OCI-M1 (cell line): ENCODE measurements around the gene GLCE.
"Not testable (repeated sequence)": the region's sequence is repeated elsewhere in the genome, so short reads cannot be mapped to it uniquely, and the experiment has no call there.

Source experiments
- DNase-seq: peaks from one replicate; lab custom pipeline; 2025; lab: John Stamatoyannopoulos, UW

Gene GLCE

DNA sequence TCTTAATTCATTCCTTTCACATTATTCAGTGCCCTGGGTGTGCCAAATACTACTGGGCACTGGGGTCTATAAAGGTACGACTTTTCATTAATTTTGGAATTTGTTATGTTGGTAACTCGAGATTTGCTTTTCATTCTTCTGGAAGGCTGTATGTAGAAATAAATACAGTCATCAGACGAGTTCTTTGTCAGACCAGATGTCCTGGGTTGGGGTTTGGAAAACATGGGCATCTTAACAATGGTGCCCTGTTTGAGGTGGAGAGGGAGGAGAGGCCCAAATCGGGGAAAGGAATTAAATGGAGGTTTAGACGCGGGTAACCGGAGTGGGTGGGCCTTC lies 662 bp upstream of the GLCE start:
- DNase-seq: no peak

DNA sequence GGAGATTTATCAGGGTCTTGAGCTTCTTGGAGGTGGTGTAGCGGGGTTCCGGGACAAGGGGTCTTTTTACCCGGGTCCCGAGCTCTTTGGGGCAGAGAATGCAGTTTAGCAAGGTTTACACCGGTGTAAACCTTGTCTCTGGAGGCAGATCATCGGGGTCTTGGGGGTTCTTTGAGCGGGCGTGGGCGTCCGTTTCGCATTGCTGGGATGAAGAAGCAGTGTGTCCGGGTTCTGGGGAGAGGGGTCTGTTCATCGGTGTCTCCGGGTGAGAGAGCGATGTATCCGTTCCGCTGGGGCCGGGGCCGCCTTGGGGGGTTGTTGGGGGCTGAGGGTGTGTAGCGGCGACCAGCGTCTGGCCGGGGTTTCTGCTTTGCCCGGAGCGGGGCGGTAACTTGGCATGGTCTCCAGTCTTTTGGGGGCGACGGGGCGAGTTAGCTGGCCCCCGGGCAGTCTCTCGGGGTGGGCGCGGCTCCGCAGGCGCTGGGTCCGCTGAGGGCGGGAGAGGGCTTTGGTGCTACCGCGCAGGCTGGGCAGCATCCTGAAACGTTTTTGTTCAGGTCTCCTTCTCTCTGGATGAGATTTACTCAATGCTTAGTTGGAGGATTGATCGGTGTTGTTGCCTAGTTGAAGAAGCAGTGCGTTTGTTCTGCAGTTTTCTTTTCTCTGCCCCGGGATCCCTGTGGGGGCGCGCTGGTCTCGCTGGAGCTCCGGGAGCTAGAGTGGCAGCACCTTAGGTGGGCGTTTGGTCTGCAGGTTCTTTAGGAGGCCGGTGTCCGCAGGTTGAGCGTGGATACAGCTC lies 843 bp downstream of the GLCE start:
- DNase-seq: peak; percentile 73

- no peak for DNase-seq
These were observed 1.4 kb downstream of the GLCE start for GRCh38 chr15:69161878-69162213.

GRCh38 chr15:69163141-69163669 lies 2.8 kb downstream of the GLCE start:
- DNase-seq: peak; percentile 57

DNA sequence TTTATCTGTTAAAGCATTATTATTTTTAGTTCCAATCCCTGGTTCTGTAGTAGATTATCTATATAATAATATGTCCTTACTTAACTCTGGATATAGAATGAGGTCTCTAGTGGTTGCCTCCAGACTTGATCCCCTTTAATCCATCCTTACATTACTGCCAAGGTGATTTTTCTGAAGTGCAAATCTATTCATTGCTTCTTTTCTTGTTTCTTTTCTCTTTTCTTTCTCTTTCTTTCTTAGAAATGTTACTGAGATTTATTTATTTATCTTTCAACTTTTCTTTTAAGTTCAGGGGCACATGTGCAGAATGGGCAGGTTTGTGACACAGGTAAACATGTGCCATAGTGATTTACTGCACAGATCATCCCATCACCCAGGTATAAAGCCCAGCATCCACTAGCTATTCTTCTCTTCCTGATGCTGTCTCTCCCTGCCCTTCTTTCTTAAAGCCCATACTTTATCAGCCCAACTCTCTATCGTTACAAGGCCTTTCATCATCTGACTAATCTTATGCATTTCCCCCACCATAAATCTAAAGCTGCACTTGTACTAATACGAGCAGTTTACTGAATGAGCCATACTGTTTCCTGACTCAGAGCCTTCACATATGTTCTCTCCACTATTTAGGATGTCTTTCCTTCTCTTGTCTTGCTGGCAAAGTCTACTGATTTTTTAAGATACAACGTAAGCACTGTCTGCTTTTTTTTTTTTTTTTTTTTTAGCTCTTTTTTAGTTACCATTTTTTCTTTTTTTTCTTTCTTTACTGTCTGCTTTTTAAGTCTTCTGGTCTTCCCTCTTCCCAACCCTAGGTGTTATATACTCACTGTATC lies 4.6 kb downstream of the GLCE start:
- DNase-seq: peak; percentile 88

DNA sequence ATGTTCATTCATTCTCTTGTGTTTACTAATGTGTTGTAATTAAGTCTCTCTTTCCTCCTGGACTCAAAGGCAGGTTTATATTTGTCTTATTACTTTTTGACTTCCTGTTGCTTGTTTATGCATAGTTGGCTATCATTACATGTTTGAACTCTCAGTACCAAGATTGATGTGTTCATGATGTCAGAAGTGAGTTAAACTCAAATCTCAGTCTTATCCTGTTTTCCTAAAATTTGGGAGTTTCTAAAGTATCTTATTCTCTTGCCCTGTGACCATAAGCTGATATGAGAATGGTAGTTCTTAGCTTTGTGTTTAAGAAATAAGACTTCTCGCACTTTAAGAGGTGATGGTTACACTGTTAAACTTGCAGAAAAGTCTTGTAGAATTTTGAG lies 5.2 kb downstream of the GLCE start:
- DNase-seq: no peak

DNA sequence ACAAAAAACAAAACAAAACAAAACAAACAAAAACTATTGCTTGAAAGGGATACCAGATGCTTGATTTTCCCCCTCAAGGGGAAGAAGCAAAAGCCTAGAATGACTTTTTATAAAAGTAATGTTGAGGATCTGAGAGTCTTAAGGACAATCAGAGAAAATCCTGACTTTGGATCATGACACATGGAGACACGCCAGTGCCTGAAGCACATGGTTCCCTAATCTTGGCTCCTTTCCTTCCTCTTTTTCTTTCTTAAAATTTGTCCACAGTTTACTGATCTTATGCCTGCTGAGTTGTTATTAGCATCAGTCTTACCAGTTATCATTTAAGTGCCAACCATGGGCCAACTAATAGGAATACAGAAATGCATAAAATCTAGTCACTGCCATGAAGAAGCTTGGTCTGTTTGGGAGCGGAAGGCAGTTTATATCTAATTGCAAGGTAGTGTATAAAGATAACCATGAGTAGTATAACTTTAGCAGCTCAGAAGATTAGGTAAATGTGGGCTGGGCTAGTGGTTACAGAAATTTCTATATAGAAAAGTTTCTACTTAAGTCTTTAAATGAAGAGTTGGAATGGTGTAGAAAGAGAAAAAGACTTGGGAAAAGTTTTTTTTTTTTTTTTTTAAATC lies 6.9 kb downstream of the GLCE start:
- peak; percentile 74 for DNase-seq

GRCh38 chr15:69168361-69168760 lies 7.9 kb downstream of the GLCE start:
- DNase-seq: not testable (repeated sequence)

DNA sequence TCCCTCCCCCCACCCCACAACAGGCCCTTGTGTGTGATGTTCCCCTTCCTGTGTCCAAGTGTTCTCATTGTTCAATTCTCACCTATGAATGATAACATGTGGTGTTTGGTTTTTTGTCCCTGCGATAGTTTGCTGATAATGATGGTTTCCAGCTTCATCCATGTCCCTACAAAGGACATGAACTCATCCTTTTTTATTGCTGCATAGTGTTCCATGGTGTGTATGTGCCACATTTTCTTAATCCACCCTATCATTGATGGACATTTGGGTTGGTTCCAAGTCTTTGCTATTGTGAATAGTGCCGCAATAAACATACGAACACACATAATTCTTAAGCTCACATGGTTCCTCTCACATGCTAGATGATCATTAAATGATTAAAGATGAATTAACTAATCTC lies 9.1 kb downstream of the GLCE start:
- not testable (repeated sequence) for DNase-seq

DNA sequence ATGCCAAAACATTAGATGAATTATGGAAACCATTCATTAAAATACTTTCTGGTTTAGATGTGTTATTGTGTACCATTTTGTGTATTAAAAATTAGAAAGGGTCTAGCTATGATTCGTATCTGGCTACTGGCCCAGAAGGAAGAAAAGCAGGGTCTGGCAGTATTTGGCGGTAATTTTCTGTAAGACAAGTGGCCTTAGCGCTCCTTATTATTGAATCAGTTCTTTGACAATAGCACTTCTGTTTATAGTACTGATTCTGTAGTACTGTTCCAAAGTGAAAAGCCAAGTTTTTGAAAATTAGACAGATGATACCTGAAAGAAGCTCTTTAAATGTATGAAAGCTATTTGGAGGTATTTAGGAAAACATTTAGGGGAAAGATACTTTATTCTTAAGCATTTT lies 10.2 kb downstream of the GLCE start:
- DNase-seq: no peak

DNA sequence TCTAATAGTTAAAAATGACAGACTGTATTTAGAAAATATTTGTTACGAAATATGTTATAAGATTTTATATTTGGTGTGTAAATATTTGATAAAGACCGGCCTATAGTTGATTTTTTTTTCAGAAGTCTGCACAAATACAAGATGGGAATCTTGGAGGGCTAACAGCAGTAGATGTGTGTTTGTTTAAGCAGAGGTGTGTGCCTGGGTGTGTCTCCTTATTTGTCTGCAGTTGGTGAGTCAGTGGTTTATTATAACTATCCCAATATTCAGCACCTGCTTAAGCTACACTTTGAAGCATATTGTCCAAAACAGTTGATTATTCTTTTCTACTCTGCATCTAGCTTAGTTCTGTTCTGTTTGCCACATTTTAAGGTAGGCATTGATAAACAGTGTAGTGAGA lies 12.4 kb downstream of the GLCE start:
- DNase-seq: no peak

DNA sequence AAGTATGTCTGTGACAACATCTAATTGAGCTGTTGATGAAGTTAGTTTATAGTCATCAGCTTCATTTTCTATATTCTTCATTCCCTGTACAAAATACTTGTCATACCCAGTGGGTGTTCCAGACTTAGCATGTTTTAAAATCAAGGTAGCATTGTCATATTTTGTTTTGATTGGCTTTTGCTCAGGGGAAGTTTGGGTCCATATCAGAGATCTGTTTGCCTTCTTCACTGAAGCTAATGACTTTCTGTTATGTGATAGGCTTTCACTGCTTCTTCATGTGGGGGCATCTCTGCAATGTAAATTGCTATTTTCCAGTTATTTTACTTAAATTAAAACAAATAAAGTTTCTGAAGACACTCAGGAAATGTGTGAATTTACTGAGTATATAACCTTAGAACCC lies 15.1 kb downstream of the GLCE start:
- DNase-seq: no peak

- DNase-seq: no peak
These were observed 21.0 kb downstream of the GLCE start for GRCh38 chr15:69181424-69181823.

GRCh38 chr15:69185216-69185615 lies 24.8 kb downstream of the GLCE start:
- no peak for DNase-seq

GRCh38 chr15:69185706-69186105 lies 25.3 kb downstream of the GLCE start:
- DNase-seq: no peak

GRCh38 chr15:69189157-69189556 lies 28.7 kb downstream of the GLCE start:
- DNase-seq: no peak

DNA sequence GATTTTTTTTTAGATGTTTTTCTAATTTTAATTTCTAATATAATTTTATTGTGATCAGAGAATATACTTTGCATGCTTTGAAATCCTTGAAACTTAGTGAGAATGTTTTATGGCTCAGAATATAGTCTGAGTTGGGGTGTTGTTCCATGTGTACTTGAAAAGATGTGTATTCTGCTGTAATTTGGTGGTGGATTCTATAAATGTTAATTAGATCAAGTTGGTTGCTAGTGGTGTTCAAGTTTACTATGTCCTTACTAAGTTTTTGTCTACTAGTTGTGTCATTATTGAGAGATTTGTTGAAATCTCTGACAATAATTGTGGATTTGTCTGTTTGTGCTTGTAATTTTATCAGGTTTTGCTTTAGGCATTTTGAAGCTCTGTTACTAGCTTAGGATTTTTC lies 29.7 kb downstream of the GLCE start:
- no peak for DNase-seq

DNA sequence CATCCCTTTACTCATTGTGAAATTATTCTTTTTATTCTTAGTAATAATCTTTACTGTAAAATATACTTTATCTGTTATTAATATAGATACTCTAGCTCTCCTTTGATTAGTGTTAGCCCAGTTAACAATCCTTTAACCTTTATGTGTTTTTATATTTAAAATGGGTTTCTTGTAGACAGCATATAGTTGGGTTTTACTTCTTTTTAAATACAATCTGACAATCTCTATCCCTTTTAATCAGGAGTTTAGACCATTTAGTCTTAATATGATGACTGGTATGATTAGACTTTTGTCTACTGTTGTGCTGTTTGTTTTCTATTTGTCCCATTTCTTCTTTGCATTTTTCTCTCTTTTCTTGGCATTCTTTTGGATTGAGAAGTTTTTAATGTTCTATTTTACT lies 30.1 kb downstream of the GLCE start:
- DNase-seq: no peak

DNA sequence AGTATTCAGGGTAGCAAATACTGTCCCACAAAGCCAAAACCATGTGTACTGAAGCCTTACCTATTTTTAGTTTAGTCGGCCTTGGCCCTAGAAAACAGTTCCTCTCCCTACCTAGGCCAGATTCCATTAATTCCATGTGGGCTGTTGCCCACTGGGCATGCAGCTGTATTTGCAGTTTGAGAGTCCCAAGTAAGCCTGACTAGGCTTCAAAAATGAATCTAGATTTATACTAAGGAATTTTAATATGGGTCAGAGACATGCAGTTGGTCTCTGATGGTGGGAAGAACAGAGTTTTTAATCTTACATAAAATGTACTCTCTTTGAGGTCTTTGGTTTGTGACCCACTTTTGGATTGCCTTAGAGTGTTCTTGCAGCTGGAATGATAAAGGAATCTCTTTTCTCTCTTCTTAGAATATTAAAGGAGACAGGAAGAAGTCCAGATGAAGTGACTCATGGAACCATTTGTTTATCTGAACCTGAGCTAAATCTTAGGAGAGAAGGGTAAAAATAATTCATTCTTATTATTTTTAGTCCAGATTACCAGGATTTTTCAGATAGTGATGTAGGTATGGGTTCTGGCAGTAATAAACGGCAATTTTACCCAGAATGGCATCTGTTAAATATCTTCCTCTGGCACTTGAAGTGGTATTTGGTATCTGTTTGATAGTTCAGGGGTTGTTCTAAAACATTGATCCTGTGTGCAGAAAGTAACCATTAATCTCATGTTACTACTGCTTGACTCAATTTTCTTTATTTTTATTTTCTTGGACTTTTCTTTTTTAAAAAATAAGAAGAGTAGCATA lies 33.8 kb downstream of the GLCE start:
- DNase-seq: peak; percentile 13

DNA sequence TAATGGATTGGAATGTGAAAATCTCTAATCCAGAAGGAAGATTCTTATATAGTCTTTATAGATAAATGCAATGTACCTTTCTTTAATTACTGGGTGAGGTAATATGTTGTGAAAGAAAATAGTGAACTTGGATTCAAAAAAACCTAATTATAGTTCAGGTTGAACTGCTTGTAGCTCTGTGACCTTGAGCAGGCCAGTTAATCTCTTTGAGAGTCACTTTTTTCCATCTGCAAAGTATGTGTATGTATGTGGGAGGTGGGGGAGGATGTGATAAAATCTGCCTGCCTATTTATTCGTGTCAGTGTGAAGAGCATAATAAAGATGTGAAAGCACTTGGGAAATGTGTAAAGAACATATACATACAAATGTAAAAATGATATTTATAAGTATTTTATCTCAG lies 34.4 kb downstream of the GLCE start:
- peak; percentile 72 for DNase-seq

DNA sequence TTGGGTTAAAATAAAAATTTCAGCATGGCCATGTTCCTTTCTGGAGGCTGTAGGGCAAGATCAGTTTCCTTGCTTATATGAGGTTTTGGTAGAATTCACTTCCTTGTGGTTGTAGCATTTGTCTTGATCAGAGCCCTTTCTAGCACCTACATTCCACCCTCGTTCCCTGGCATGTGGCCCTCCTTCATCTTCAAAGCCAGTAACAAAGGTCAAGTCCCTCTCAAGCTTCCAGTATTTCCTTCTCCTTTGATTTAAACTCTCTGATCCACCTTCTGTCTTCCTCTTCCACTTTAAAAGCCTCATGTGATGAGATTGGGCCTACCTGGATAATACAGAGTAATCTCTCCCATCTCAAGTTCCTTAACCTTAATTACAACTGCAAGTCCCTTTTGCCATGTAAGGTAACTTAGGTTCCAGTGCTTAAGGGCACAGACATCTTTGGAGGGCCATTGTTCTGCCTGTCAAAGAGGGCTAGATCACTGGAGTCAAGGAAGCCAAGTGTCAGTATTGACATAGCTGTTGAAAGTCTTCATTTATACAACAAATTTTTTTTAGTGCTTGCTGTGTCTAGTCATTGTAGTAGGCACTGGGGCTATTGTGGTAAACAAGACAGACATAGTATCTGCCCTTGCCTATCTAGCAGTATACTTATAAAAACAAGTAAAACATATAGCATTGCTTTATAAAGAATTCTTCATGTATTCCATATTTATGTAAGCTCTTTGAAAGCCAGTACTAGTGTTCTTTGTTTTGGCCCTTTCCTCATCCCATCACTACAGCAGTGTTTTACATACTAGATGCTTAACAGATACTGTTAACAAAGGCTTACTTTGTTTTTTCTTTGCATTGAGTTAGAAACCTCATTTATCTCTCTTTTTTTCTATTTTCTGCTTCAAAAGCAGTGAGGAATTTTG lies 40.7 kb downstream of the GLCE start:
- DNase-seq: no peak
